Activated CD4-positive, CD25-positive, alpha-beta regulatory T cell treated with anti-CD3 and anti-CD28 coated beads, Interleukin-2, amount 50 U/mL, for 72 hours (primary cell): ENCODE measurements around the gene TBL1Y.
"Not testable (repeated sequence)": the region's sequence is repeated elsewhere in the genome, so short reads cannot be mapped to it uniquely, and the experiment has no call there.

Experiments used
- DNase-seq: peaks from one replicate; pipeline ENCODE4 v3.0.0; 2021

Gene TBL1Y

DNA sequence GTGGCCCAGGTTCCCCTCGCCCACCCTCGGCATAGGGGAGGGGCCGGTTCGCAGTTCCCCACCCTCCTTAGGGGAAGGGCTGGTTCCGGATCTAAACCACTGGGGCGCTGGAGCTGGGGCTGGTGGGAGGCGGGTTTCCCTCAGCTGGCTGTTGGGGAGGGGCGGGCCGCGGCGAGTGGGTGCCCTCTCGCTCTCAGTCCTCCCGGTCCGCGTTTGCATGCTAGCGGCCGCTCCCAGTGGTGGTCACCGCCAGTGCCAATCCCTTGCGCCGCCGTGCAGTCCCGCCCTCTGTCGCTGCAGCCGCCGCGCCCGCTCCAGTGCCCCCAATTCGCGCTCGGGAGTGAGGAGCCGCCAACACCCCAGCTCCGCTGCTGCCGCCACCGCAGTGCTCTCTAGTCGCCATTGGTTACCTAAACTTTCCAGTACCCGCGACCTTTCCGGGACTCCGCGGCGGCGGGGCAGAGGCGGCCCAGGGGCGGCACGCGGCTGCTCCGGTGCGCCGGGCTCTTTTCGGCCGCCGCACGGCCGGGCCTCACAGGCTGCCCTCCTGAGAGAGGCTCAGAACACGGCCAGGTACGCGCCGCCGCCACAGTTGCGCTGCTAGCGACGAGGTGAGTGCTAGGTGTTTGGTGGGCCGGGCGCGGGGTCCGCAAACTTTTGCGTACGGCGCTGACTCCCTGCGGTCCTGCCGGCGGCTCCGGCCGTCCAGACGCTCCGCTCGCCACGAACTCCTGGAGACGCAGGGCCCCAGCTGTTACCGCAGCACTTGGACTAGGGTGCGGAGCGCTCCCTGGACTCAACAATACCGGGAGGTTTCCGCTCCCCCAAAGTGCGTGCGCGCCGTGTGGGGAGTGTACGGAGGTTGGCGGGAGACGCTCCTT lies at the start of gene TBL1Y:
Gene TBL1Y (plus strand): TSS at position 326 of the 881 bp plus-strand sequence. CDS start 114,388 bp downstream, outside the sequence.
- no peak for DNase-seq

- no peak for DNase-seq
These were observed 16.0 kb upstream of the TBL1Y start for GRCh38 chrY:6894496-6894895.

GRCh38 chrY:6895236-6895635 lies 15.3 kb upstream of the TBL1Y start:
- no peak for DNase-seq

- DNase-seq, result not testable (repeated sequence)
These were observed 8.4 kb upstream of the TBL1Y start for GRCh38 chrY:6902116-6902515.

DNA sequence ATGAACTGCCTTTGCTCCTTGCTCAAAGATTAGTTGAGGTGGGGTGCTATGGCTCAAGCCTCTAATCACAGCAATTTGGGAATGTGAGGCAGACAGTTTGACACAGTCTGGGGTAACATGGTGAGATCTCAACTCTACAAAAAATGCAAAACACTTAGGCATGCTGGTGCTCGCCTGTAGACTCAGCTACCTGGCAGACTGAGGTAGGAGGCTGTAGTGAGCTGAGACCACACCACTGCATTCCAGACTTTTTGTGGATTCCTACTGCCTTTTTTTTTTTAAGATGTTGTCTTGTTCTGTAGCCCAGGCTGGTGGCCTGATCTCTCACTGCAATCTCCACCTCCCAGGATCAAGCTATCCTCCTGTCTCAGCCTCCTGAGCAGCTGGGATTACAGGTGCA lies 2.9 kb upstream of the TBL1Y start:
- DNase-seq, result no peak

DNA sequence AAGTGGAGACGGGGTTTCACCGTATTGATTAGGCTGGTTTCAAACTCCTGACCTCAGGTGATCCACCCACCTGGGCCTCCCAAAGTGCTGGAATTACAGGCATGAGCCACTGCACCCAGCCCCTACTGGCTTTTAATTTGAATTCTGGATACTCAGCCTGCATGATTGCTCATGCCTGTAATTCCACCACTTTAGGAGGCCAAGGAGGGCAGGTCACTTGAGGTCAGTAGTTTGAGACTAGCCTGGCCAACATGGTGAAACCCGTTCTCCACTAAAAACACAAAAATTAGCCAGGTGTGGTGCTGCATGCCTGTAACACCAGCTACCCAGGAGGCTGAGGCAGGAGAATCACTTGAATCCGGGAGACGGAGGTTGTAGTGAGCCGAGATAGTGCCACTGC lies 2.5 kb upstream of the TBL1Y start:
- not testable (repeated sequence) for DNase-seq

DNA sequence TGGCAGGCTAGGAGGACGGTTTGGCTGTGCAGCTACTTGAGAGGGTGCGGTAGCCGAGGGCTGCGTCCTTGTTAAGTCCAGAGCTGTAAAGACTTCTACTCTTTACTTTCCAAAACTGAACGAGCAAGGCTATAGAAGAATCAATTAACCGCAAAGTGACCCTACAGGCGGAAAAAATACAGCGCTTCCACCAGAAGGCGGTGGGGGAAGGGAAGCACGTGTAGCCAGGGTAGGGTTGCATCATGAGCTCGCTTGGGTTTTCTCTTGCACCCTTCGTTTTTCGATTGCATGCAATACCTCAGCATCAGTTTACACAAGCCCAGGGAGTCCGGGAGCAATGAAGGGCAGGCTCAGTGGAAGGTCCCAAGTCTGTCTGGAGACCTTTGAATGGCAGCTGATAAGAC lies 1.4 kb upstream of the TBL1Y start:
- DNase-seq, result no peak

DNA sequence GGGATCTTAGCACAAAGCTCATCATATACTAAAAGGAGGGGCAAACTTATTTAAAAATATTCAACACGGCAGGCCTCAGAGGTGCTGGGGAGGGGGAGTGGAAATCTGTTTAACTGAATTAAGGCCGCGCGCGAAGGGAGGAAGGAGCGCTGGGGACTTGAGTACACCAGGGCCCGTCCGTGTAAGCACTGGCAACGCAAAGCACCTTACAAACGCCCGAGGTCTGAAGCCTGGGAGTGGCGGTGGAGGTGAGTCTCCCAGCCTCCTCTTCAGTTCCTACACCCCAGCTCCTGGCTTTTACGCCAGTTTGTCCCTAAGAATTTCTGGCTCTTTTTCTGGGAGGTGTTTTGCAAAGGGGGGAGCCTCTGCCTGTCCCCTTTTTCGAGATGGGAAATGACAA lies 641 bp upstream of the TBL1Y start:
- DNase-seq, result no peak

DNA sequence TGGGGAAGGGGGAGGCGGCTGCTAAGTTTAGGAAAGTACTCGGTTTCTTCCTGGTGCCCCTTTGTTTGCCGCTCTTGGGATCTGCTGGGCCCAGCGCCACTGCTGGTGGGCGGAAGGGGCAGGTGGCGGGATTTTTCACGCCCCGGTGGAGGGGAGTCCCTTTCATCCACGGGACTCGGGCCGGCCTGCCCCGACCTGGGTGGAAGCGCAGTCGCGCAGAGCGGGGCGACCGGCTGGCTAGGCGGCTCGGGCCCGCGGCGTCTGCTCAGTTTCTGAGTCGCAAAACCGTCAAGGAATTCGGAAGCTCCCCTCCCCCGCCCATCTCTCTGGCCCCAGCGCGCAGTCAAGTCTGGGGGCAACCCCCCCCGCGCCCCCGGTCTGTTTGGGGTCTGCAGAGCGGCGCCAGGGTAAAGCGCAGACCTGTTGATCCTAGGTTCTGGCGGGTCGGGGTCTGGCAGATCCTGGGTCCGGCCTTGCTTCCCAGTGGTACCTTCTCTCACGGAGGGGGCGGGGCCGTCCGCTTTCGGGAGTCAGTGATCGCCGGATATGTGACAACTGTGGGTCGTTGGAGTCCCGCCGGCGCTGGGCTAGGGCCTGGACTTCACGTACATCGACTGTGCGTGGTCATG lies 870 bp downstream of the TBL1Y start, which contains the start of gene AMELY:
Gene AMELY (minus strand): TSS at position 500 of the 629 bp plus-strand sequence. CDS start 39,144 bp downstream, outside the sequence.
- no peak for DNase-seq

DNA sequence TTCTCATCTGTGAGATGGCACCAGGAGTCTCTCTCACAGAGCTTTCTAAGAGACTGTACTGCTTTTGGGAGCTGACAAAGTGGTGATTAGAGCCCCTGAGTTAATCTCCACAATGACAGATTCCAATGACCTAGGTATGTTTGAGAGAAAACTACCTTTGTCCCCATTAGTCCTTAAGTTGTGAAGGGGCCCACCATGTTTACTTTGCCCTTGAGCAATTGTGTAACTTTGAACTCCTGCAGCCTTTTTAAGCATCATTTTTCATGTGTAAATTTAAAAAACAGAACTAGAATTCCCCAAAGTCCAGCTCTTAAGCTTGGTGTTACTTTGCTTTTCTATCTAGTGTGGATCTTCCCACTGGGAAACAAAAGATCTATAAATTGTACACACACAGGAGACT lies 2.9 kb downstream of the TBL1Y start:
- no peak for DNase-seq

- DNase-seq, result no peak
These were observed 10.6 kb downstream of the TBL1Y start for GRCh38 chrY:6921061-6921460.

DNA sequence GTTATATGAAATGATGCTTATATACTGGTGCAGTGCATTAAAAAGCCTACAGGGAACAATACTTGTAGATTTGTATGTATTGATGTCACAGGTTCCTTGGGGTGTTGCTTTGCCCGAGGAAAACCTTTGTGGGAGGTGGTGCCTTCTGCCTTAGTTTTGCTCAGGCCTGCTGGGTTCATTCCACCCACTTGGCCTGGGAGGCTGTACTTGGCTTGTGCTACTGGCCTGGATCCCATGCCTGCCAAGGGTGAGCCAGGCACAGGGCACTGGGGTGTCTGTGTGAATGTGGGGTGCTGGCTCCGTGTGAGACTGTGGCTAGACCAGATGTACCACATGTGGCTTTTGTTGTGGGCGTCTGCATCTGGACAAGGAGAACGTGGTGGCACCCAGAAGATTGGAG lies 17.8 kb downstream of the TBL1Y start:
- DNase-seq, result no peak

DNA sequence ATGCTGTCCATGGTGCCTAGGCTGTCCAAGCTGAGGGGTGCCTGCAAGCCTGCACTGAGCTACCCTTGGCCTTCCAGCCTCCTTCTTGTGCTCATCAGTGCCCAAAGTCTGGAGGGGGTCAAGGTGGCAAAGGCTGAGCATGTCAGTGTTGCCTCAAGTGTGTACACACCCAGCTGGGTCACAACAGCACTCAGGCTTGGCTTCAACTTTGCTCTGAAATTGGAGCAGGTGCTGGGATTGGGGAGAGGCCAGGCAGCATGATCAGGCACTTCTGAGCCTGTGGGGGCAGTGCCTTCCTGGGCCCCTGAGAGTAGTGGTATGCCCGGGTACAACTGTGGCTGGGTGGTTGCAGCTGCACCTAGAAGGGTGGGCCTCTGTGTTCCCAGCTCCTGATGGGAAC lies 18.7 kb downstream of the TBL1Y start:
- DNase-seq, result no peak

GRCh38 chrY:6931779-6932396 lies 21.4 kb downstream of the TBL1Y start:
- DNase-seq, result no peak

DNA sequence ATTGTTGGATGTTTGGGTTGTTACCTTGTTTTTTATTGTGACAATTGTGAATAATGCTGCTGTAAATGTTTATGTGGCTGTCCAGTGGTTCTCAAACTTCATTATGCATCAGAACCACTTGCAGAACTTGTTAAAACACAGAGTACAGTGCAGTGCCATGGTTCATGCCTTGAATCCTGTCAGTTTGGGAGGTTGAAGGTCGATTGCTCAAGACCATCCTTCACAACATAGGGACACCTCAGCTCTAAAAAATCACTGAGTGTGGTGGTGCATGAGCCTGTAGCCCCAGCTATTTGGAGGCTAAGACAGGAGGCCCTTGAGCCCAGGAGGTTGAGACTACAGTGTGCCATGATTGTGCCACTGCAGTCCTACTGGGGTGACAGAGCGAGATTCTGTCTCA lies 25.0 kb downstream of the TBL1Y start:
- no peak for DNase-seq

GRCh38 chrY:6947695-6948094 lies 37.2 kb downstream of the TBL1Y start:
- no peak for DNase-seq

DNA sequence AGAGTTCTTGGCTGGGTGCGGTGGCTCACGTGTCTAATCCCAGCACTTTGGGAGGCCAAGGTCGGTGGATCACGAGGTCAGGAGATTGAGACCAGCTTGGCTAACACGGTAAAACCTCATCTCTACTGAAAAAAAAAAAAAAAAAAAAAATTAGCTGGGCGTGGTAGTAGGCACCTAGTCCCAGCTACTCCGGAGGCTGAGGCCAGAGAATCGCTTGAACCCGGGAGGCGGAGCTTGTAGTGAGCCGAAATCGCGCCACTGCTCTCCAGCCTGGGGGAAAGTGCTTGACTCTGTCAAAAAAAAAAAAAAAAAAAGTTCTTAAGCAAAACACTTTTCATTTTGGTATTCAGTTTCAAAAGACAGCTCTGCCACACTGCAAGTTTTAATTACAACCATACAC lies 37.9 kb downstream of the TBL1Y start:
- DNase-seq, result no peak

DNA sequence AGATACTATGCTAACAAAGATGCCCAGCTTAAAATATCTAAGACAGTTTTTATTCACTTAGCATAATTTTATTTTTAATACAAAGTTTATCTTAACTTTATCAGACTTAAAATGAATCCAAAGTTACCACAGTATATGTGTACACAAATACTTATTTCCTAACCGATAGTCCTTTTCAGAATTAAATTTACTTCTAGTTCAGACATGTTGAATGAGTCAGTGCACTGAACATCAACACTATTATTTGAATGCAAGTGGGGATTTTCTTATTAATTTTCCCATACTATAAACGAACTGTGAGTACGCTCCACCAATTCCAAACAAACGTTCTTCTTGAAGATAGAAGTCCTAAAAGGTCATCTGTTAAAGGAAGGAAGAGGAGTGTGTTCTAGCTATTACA lies 39.5 kb downstream of the TBL1Y start:
- no peak for DNase-seq

DNA sequence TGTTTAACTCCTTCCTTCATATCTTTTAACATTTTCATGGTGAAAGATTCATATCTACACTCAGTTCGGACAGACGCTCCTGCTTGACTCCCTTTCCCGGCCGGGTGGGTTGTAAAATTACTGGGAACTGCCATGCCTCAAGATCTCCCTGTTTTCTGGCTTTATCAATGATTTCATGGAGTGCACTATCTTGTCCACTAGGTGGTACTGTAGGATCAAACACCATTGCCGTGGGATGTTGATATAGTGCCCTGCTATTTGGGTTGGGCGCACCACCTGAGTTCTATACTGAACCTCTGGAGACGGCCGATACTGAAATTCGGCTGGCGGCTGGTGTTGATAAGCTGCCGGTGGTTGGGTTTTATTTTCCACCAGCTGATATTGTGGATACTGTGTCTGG lies 54.2 kb downstream of the TBL1Y start:
- DNase-seq, result no peak

- DNase-seq, result no peak
These were observed 56.0 kb downstream of the TBL1Y start for GRCh38 chrY:6966521-6966920.

- no peak for DNase-seq
These were observed 57.2 kb downstream of the TBL1Y start for GRCh38 chrY:6967736-6968135.

DNA sequence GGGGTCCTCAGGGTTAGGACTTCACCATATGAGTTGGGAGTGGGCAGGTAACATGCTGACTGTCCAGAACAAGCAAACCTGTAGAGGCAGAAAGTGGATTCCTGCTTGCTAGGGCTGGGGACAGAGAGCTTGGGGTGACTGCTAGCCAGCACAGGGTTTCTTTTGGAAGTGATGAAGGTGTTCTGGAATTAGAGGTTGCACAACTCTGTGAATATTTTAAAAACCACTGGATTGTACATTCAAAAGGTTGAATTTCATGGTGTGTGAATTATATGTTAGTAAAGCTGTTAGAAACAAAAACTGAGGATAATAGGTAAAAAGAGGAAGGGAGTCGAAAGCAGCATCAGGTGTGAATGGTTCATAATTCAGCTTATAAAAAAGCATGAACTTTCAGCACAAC lies 57.7 kb downstream of the TBL1Y start:
- DNase-seq, result no peak

DNA sequence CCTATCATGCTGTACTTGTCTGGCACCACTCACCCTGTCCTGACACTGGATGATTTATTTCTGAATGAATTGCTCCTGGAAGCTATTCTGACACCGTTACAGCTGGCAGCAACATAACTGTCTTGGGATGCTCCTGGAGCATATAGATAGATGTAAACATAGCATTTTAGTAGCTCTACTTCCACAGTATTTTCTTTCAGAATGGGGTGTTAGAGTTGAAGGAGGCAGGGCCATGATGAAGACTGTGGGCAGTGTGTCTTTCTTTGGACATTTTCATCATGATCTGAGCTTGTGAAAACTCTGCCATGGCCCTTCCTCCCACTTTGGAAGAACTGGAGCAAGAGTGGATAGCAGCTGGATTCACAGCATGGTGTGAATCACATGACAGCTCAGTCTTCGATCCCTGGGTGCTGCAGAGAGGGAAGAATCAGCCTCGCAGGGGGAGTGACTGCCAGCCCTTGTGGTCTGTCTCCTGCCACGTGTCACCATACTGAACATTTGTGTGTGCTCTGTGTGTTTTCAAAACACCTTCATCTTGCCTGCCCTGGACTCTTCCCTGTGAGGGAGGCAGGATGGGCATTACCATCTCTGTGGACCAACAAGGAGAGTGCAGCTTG lies 61.9 kb downstream of the TBL1Y start:
- DNase-seq, result no peak
